NCI-H774 (cell line): ENCODE measurements around the gene LRRC8E.

Source experiments
- DNase-seq: peaks from one replicate; lab custom pipeline; 2025; lab: John Stamatoyannopoulos, UW

Gene LRRC8E

DNA sequence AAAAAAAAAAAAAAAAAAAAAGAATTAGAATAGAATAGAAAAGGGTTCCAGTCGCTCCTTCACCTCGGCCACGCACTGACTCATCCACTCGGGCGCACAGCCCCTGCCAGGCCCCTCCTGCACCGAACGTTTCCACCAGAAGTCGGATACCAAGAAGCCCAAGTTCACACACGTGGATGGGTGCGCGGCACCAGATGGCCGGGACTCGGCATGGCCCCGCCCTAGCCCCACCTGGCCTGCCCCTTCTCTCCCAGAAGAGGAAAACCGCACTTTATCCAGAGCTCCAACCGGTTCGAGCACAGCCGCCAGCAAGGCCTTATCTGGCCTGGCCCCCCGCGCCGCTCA, 20.0 kb upstream of the LRRC8E start:
- DNase-seq: no peak

DNA sequence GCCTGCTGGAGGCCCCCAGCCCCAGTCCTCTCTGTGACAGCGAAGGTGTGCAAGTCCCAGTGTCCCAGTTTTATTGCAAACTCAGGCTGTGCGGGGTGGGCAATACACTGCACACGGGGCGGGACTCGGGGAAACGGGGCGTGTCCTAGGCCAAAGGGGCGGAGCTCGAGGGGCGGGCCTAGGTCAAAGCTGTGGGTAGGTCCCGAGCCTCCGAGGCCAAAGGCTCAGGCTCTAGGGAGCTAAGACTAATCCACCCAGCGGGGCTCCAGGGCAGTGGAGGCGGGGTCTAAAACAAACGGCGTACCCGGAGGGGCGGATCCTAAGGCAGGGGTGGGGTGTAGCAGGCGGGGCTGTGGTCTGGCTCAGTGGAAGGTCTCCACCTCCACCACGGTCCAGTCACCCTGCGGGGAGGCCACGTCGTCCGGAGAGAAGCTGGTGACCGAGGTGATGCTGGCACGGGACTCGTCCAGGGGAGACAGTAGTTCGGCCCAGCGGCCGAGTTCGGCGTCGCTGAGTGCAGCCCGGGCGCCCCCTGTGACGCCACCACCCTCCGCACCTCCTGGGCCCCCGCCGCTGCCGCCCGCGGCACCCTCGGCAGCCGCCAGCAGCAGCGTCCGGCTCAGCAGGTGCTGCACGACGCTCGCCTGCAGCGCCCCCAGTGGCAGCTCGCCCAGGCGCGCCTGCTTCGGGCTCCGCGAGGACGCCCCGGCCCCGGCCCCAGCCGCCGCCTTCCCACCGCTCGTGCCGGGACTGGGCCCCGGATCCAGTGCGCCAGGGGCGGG, 19.4 kb upstream of the LRRC8E start:
- peak; percentile 77 for DNase-seq

DNA sequence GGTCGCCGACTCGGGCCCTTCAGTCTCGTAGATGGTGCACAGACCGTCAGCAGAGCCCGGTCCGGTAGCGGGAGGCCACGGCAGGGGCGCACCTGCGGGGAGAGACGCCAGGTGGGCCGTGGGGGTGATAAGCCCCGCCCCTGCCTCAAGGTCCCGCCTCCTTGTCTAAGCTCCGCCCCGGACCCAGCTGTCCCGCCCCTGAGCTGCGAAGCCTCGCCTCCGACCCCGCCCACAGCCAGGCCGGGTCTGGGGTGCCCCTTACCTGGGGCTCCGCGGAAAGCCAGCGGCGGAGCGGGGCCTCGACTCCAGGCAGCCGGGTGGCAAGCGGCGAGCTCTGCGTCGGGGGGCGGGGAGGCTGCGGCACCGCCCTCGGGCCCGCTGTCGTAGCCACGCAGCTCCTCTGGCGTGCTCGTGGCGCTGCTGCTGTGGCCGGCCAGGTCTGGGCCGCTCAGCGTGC, 18.8 kb upstream of the LRRC8E start:
- DNase-seq: peak; percentile 45

DNA sequence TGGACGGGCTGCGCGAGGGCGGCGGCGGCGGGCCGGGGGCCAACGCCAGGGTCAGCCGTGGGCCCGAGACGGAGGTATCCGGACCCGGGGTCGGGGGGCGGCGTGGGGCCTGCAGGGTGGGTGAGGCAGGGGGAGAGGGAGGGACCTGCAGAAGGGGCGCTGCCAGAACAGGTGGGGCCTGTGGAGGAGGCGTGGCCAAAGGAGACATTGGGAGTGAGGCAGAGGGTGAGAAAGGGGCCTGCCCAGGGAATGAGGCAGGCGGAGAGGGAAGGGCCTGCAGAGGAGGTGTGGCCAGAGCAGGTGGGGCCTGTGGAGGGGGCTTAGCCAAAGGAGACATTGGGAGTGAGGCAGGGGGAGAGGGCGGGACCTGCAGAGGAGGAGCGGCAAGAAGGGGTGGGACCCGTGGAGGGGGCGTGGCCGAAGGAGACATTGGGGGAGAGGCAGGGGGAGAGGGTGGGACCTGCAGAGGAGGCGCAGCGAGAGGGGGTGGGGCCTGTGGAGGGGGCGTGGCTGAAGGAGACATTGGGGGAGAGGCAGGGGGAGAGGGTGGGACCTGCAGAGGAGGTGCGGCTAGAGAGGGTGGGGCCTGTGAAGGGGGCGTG, 18.3 kb upstream of the LRRC8E start:
- DNase-seq: peak; percentile 28

DNA sequence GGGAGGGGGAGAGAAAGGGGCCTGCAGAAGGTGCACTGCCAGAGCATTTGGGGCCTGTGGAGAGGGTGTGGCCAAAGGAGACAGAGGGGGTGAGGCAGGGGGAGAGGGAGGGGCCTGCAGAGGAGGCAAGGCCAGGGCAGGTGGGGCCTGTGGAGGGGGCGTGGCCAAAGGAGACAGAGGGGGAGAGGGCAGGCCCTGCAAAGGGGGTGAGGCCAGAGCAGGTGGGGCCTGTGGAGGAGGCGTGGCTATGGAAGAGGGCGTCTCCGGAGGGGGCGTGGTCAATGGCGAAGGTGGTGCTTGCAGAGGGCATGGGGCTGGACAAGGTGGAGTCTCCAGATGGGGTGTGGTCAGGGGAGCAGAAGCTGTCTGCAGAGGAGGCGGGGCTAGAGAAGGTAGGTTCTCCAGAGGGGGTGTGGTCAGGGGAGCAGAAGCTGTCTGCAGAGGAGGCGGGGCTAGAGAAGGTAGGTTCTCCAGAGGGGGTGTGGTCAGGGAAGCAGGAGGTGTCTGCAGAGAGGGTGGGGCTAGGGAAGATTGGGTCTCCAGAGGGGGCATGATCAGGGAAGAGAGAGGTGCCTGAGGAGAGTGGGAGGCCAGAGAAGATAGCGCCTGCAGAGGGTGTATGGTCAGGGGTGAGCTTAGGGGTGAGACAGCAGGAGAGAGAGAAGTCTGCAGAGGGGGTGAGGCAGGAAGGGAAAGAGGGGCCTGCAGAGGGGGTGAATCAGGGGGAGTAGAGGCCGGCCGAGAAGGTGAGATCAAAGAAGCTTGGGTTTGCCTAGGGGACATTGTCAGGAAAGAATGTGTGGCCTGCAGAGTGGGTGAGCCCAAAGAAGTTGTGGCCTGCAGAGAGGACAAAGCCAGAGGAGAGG, 17.5 kb upstream of the LRRC8E start:
- peak; percentile 72 for DNase-seq

DNA sequence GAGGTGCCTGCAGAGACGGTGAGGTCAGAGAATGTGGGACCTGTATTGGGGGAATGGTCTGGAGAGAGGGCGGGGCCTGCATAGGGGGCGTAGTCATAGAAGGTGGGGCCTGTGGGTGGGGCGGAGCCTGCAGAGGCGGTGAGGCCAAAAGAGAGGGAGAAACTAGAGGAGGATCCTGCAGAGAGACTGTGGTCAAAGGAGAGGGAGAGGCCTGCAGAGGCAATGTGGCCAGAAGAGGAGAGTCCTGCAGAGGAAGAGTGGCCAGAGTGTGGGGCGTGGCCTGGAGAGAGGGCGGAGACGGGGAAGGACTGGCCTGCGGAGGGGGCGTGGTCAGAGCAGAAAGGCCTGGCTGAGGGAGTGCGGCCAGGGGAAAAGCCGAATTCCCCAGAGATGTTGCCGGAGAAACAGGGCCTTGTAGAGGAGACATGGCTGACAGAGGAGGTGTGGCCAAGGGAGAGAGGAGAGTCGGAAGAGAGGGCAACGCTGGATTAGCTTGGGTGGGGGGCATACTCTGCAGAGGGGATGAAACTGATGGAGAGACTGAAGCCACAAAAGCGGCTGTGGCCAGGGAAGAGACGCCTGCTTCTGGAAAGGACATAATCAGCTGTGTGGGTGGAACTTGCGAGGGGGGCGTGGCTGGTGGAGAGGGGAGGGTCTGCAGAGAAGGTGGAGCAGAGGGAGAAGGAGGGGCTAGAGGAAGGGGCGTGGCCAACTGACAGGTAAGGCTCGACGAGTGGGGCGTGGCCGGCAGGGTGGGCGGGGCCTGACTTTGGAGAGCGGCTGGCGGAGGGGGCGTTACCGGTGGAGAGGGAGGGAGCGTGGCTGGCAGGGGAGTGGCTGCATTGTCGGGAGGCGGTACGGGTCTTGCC, 16.6 kb upstream of the LRRC8E start:
- peak; percentile 77 for DNase-seq

DNA sequence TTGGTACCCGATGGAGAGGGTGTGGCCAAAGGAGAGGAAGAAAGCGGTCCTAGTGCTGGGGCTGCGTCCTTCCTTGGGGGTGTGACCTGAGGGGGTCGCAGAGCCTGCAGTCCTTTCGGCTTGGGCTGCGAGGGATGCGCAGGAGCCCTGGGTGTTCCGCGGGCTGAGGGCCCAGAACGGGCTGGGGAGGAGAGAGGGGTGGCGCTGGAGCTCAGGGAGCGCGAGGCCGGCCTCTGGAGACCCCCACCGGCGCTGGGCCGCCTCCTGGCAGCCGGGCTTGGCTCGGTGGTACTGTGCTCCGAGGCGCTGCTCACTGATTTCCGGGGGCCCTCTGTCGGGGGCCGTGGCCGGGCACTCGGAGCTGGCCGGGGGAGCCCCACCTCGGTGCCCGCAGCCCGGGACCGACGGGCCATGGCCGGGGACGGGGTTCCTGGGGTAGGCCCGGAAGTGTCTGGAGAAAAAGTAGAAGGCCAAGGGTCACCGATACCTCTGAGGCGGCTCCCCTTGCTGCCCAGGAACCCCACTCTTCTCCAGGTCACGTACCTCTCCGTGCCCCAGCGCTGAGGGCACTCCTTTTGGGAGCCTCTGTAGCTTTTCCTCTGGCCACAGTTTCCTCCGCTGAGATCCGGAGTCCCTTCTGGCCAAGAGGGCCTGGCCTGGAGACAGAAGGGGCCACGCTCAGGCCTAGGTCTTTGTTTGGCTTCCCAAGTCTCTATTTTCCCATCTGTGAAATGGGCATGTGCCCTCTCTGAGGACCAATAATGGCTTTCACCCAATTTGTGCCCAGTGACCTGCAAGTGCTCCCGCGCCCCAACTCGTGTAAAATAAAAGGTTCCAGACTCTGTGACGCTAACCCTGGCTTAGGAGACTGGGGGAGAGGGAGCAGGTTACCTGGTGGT, 15.8 kb upstream of the LRRC8E start:
- DNase-seq: no peak

DNA sequence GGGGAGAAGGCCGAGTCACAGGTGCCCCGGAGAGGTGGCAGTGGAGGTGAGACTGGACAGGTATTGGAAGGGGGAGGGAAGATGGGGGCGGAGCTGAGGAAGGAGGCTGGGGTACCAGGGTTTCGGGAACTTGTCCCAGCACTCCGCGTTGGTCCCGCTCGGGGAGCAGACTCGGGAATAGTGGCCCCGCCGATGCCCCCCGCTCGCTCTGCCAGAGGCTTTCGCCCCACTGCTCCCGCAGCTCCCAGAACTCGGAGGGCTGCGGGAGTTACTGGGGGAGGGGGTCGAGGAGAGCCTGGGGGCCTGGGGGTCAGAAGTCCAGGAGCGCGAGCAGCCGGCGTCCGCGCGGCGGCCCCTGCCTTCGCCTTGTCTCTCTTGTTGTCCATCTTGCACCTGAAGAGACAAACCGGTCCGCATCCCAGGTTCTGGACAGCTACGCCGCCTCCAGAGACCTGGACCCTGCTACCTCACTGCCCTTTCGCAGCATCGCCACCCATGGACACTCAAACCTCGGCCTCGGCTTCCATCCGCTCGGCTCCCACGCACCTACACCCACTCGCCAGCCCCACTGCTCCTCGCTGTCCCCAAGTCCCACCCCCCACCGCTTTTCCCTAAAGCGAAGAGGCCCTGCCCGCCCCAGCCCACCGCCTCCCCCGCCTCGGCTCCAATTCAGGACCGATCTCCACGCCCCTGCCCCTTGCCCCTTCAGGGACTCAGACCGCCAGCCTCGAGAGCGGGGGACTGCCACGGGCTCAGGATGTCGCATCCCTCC, 14.8 kb upstream of the LRRC8E start:
- DNase-seq: no peak

DNA sequence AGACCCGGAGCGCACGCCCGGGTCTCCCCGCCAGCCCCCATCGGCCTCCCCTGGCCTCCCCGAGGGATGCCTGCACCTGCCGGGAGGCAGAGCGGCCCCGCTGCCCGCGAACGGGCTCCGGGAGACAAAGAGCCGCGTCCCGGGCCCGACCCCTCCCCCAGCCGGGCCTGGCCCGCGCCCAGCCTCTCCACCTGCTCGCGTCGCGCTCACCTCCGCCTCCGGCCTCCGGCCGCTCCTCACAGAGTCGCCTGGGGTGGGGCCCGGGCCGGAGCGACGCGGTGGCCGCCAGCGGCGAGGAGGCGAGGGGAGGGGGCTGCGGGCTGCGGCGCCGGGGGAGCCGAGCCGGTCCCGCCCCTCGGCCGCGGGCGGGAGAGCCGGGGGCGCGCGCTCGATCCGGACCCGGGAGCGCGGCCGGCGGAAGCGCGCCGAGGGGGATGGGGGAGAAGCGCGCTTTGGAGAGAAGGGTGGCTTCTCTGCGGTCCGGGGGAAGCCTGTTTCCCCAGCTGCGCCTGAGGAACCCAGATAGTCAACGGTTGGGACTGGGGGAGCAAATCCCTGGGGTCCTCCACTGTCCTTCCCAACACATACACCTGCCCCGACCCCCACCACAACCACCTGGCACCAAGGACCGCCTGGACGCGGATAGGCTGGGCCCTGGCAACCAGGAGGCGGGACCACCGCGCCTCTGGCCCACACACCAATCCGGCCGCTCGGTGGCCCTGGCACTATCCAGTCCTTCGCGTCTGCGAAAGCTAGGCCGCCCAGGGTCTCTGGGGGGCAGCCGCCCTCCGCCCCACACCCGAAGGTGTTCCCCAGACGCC, 14.0 kb upstream of the LRRC8E start, which contains the start of gene PRR36:
Gene PRR36, minus strand, starts transcription at position 315 of the 821 bp plus-strand sequence. CDS start 701 bp downstream, outside the sequence.
- peak; percentile 83 for DNase-seq

DNA sequence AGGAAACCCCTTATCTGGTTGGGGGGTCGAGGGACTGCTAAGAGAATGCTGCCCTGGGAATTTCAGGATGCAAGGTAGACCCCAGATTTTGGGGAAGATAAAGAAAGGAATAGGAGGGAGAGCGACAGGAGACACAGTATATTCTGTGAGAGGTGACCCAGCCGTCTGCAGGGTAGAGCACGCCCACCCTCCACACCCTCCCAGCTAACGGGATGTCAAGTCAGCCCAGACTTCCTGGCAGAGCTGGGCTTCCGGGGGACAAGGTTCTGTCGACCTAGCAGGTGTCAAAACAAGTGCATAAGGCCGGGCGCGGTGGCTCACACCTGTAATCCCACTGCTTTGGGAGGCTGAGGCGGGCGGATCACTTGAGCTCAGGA, 13.4 kb upstream of the LRRC8E start:
- no peak for DNase-seq

DNA sequence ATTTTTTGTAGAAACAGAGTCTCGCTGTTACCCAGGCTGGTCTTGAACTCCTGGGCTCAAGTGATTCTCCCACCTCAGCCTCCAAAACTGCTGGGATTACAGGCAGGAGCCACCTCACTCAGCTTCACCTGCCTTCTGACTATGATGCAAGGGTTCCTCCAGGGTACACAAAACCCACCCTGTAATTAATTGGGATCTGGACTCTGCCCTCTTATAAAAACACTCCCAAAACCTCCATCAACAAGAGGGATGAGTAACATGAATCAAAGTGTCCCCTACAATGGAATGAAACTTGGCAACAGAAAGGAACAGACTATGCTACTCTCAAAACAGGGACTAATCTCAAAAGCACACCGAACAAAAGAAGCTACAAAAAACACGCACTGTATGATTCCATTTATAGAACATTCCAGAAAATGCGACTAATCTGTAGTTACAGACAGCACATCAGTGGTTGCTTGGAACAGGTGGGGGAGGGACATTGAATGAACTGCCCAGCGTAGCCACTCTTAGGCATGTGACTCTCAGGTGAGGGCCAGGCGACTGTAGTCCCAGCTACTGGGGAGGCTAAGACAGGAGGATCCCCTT, 11.0 kb upstream of the LRRC8E start:
- no peak for DNase-seq

DNA sequence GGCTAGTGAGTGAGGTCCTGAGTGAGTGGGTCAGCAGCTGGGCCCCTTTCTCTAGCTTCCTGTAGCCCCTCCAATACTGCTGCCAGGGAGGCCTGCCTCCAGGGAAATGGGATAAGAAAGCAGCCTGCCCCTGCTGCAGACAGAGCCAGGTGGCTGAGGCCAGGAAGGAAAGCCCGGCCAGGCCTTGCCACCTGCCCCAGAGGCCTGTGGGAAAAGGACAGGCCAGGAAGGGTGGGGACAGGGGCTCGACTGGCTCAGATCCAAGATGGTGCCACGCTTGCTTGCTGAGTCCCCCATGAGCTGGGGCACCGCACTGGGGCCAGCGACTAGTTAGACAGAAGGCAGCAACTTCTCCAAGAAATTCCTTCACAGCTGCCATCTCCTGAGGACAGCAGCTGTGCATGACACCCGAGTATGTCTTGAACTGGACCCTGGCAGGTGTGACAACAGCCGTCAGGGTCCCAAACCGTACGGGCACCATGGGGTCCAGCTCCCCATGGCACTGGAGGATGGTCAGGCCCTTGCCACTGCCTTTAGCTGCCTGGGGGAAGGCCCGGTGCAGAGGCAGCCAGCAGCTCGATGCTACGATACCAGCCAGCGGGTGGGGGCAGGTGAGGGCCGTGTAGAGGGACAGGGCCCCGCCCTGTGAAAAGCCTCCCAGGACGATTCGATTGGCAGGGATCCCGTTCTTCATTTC, 9.1 kb upstream of the LRRC8E start:
- no peak for DNase-seq

DNA sequence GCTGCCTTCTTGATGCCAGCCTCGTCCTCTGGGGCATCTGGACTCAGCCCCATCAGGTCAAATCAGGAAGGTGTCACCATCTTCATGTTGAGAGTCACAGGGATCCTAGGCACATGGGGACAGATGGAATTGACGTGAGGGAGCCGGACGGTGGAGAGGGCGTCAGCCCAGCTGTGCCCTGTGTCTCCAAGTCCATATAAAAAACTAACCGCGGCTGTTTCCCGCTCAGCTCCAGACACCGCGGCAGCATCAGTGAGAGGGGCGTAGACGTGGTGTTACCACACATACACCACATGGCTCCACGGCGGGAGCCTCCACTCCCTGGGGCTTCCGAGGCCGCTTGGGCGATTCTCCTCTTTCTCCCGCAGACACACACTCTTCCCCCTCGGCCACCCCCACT, 8.5 kb upstream of the LRRC8E start:
- DNase-seq: no peak

DNA sequence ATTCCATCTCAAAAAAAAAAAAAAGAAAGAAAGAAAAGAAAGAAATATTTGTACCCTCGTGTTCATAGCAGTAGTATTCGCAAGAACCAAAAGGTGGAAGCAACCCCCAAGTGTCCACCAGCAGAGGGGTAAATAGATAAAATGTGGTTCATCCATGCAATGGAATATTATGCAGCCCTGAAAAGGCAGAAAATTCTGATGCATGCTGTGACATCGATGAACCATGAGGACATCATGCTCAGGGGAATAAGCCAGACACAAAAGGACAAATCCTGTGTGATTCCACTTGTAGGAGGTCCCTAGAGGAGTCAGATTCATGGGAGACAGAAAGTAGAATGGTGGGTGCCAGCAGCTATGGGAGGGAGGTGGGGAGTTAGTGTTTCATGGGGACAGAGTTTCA, 6.4 kb upstream of the LRRC8E start:
- no peak for DNase-seq

DNA sequence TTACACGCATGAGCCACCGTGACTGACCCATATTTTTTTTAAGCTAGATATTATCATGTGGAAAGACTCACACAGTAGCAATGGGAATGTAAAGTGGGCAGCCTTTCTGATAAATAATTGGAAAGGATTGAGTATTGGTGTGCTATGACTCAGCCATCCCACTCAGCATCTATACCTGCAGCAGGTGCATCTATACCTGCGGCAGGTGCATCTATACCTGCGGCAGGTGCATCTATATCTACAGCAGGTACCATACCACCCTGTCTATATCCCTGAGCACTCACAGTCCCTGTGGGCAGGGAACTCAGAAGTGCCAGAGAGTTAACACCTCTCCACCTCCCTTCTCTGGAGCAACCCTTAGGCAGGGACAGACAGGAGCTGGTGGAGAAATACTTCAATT, 5.2 kb upstream of the LRRC8E start:
- no peak for DNase-seq

DNA sequence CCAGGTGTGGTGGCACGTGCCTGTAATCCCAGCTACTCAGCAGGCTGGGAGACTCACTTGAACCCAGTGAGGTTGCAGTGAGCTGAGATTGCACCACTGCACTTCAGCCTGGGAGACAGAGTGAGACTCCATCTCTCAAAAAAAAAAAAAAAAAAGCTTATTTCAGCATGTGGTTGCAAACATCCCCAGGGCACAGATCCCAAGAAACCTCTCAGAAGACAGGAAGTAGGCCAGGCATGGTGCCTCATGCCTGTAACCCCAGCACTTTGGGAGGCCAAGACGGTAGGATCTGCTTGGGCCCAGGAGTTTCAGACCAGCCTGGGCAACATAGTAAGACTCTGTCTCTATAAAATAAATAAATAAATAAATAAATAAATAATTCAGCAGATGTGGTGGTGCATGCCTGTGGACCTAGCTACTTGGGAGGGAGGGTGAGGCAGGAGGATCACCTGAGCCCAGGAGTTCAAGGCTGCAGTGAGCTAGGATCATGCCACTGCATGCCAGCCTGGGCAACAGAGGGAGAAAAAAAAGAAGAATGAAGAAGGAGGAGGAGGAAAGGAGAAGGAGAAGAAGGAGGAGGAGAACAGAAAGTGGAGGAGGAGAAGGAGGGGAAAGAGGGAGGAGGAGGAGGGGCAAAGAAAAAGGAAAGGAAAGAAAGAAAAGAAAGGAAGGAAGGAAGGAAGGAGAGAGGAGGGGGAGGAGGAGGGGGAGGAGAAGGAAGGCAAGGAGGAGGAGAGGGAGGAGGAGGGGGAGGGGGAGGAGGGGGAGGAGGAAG, 4.3 kb upstream of the LRRC8E start:
- no peak for DNase-seq

DNA sequence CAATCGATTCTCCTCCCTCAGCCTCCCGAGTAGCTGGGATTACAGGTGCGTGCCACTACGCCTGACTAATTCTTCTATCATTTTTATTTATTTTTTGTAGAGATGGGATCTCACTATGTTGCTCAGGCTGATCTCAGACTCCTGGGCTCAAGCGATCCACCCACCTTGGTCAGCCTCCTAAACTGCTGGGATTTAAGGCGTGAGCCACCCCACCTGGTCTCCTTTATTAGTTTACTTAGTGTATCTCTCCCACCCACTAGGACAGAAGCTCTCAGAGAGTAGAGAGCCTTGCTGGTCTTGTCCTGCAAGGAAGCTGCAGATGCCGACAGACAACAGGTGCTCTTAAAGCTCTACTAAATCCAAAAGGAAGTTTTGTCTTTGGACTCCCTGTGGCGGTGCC, 2.5 kb upstream of the LRRC8E start:
- DNase-seq: no peak
